Measurements from ENCODE around the gene NEDD8.
A peak's percentile ranks its signal among the peaks of the same experiment; 100 is the strongest.

Gene NEDD8

DNA sequence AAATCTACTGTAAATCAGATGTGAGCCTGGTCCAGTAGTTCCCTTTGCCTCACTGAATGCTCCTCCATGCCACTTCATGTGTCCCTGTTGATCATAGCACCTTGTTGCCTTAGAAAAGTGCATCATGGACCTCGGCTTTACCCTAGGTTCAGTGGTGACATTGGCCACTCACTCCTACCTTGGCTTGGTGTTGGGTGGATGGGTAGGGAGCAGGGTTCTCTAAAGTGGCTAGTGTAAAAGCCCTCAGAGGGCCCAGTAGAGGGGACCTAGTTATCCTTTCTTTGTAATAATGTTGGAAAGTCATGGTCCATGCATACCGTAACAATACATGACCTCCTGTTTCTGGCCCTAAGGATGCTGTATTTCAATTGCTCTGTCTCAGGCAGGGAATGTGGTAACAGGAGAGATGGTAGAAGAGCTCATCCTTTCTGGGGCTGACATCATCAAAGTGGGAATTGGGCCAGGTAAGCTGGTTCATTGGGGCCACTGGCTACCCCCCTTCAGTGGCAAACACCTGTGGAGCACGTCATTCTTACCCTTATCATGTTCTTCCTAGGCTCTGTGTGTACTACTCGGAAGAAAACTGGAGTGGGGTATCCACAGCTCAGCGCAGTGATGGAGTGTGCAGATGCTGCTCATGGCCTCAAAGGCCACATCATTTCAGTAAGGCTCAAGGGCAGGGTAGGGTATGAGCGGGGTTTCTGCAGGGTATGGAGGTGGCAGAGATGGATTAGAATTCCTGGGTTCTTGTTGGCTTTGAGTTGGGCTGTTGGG lies 4.7 kb upstream of the NEDD8 start:
- Histone ChIP-seq H3K9me3 (ENCODE audit: insufficient read depth, low read depth, low read length) (no peaks in the 10 kb centered on the region), H3K9ac (ENCODE audit: low read depth, low read length, poor library complexity, severe bottlenecking) (no peak overlapping the region), H3K4me2 (ENCODE audit: low read depth, low read length, poor library complexity, severe bottlenecking) (no peak overlapping the region), H3K36me3 (ENCODE audit: insufficient read depth, low read length) (peaks cover 49% of the 10 kb centered on the region; the same call in 1 of the 2 replicates), H4K20me1 (ENCODE audit: insufficient read depth, low read length, poor library complexity, severe bottlenecking) (peaks cover 17% of the 10 kb centered on the region), H3K27me3 (ENCODE audit: insufficient read depth, low read length, poor library complexity, severe bottlenecking) (no peaks in the 10 kb centered on the region), H3K4me1 (ENCODE audit: insufficient read depth, low read length, poor library complexity, severe bottlenecking) (peaks cover 53% of the 10 kb centered on the region), H3F3A (ENCODE audit: low read depth) (no peaks in the 10 kb centered on the region), H2AFZ (ENCODE audit: low read length) (no peak overlapping the region), H3K79me2 (ENCODE audit: insufficient read depth, low read length) (peaks cover 74% of the 10 kb centered on the region), H3K9me2 (replicated peaks; ENCODE audit: low read depth, low read length) (no peaks in the 10 kb centered on the region), H3K4me3 (ENCODE audit: low read length, poor library complexity, severe bottlenecking) (no peak overlapping the region)
- TF ChIP-seq, protein P1, sequence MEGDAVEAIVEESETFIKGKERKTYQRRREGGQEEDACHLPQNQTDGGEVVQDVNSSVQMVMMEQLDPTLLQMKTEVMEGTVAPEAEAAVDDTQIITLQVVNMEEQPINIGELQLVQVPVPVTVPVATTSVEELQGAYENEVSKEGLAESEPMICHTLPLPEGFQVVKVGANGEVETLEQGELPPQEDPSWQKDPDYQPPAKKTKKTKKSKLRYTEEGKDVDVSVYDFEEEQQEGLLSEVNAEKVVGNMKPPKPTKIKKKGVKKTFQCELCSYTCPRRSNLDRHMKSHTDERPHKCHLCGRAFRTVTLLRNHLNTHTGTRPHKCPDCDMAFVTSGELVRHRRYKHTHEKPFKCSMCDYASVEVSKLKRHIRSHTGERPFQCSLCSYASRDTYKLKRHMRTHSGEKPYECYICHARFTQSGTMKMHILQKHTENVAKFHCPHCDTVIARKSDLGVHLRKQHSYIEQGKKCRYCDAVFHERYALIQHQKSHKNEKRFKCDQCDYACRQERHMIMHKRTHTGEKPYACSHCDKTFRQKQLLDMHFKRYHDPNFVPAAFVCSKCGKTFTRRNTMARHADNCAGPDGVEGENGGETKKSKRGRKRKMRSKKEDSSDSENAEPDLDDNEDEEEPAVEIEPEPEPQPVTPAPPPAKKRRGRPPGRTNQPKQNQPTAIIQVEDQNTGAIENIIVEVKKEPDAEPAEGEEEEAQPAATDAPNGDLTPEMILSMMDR (conservative IDR thresholded peaks at IDR 0.05; ENCODE audit: low read length): no peak
- TF ChIP-seq EZH2phosphoT487 (IDR thresholded peaks at IDR 0.05; ENCODE audit: borderline replicate concordance): no peak

DNA sequence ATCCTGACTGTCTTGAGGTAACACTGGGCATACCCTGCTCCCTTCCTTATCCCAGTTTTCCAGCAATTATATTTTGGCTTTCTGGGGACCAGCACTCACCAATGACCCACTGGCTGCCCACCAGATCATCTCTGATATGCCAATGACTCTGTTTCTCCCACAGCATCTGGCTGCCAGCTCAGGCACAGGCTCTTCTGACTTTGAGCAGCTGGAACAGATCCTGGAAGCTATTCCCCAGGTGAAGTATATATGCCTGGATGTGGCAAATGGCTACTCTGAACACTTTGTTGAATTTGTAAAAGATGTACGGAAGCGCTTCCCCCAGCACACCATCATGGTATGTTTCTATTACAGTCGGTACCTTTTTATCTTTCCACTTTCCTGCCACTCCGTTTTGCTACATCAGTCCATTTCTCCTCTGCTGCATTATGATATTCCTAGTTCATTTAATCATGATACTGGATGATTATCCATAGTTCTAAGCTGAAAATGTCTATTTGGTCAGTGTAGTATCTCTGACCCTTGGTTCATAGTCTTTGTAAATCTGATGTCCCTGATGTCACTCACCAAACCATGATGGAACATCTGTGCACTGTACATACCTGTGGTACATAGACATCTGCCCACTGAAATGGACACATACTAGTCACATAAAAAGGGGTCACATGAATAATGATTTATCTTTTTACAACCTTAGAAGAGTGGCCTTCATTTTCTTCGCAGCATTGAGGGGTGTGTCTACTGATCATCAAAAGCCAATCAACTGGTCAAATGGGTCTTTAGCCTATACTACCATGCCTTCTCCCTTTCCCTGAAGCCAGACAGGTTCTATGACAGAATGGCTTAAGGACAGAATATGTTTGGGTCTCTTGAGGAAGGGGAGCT lies 3.9 kb upstream of the NEDD8 start:
- TF ChIP-seq, protein P1 (conservative IDR thresholded peaks at IDR 0.05; ENCODE audit: low read length): no peak
- no peak for TF ChIP-seq EZH2phosphoT487 (IDR thresholded peaks at IDR 0.05; ENCODE audit: borderline replicate concordance)
- Histone ChIP-seq H3K79me2 (ENCODE audit: insufficient read depth, low read length) (peaks cover 74% of the 10 kb centered on the region), H3K4me1 (ENCODE audit: insufficient read depth, low read length, poor library complexity, severe bottlenecking) (peaks cover 56% of the 10 kb centered on the region), H3K9me2 (replicated peaks; ENCODE audit: low read depth, low read length) (no peaks in the 10 kb centered on the region), H3K36me3 (ENCODE audit: insufficient read depth, low read length) (peaks cover 49% of the 10 kb centered on the region; the same call in 1 of the 2 replicates), H3F3A (ENCODE audit: low read depth) (no peaks in the 10 kb centered on the region), H4K20me1 (ENCODE audit: insufficient read depth, low read length, poor library complexity, severe bottlenecking) (peaks cover 10% of the 10 kb centered on the region), H3K4me2 (ENCODE audit: low read depth, low read length, poor library complexity, severe bottlenecking) (peak overlapping the region; percentile 98), H3K27me3 (ENCODE audit: insufficient read depth, low read length, poor library complexity, severe bottlenecking) (no peaks in the 10 kb centered on the region), H2AFZ (ENCODE audit: low read length) (no peak overlapping the region), H3K4me3 (ENCODE audit: low read length, poor library complexity, severe bottlenecking) (no peak overlapping the region), H3K9me3 (ENCODE audit: insufficient read depth, low read depth, low read length) (no peaks in the 10 kb centered on the region), H3K9ac (ENCODE audit: low read depth, low read length, poor library complexity, severe bottlenecking) (peak overlapping the region; percentile 89)

DNA sequence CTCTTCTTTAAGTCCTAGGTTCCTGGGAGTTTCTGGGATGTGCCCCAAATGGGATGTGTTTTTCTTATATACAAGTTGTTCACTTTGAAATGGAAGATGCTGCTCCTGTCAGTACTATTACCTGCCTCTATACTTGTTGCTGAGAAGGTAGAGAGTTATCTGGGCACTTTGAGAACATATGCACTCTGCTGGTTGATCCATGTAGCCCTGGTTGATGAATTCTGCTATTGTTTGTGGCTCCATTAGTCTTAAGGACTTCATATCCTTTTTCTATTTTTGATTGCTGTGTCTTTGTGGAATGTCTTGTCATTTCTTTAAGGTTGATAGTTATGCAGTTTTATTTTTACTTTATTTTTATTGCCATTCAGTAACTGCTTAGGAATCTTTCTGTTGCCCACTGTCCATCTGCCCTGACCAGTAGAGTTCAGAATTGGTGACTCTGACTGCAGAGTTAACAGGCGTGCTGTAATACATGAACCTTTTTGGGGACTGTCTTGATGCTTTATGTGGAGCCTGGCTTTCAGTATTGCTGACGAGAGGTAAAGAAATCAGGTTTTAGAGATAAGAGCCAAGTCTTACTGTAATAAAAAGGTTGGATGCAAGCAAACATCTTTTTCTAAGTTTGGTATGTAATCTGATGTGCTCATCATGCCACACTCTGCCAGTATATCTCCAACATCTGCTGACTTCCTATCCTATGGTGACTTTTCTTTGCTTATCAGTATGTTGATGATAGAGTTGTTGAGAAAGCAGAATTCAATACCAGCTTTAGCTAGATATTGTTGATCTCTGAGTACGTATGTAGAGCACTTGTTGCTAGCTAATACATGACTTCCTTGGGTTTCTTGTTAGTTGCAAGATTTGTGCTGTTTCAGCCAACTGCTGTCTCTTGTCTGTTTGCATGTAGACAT lies 2.2 kb upstream of the NEDD8 start:
- Histone ChIP-seq H3K4me2 (ENCODE audit: low read depth, low read length, poor library complexity, severe bottlenecking) (peak overlapping the region; percentile 98), H3K79me2 (ENCODE audit: insufficient read depth, low read length) (peaks cover 70% of the 10 kb centered on the region), H3K36me3 (ENCODE audit: insufficient read depth, low read length) (peaks cover 35% of the 10 kb centered on the region; the same call in 1 of the 2 replicates)

More for the DNA sequence above, 2.2 kb upstream of the NEDD8 start:
- Histone ChIP-seq H3K4me3 (ENCODE audit: low read length, poor library complexity, severe bottlenecking) (peak overlapping the region; percentile 93), H3K27me3 (ENCODE audit: insufficient read depth, low read length, poor library complexity, severe bottlenecking) (no peaks in the 10 kb centered on the region), H3K9me3 (ENCODE audit: insufficient read depth, low read depth, low read length) (no peaks in the 10 kb centered on the region), H2AFZ (ENCODE audit: low read length) (no peak overlapping the region), H3K9ac (ENCODE audit: low read depth, low read length, poor library complexity, severe bottlenecking) (peak overlapping the region; percentile 89), H3F3A (ENCODE audit: low read depth) (no peaks in the 10 kb centered on the region), H3K9me2 (replicated peaks; ENCODE audit: low read depth, low read length) (no peaks in the 10 kb centered on the region), H4K20me1 (ENCODE audit: insufficient read depth, low read length, poor library complexity, severe bottlenecking) (no peaks in the 10 kb centered on the region), H3K4me1 (ENCODE audit: insufficient read depth, low read length, poor library complexity, severe bottlenecking) (peaks cover 41% of the 10 kb centered on the region)
- TF ChIP-seq, protein P1 (conservative IDR thresholded peaks at IDR 0.05; ENCODE audit: low read length): no peak
